ENCODE results near the gene DGKI.

DGKI gene

DNA sequence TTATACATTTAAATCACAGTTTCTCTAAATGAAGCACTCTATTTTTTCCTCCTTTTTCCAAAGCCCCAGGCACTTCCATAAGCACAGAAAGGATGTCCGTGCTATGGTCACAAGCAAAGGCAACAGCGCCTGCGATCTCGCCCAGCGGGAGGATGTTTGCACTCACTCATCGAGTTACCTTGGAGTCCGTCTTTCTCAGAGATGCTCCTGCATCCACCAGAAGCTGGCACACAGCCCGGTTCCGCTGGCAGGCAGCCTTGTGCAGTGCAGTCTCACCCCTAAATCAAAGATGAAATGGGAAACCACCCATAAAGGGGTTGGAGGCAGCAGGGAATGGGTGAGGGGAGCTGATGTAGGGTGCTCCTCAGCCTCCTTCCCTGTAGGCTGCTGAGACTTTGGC is 451.4 kb downstream of the DGKI start:
- no peak for DNase-seq

DNA sequence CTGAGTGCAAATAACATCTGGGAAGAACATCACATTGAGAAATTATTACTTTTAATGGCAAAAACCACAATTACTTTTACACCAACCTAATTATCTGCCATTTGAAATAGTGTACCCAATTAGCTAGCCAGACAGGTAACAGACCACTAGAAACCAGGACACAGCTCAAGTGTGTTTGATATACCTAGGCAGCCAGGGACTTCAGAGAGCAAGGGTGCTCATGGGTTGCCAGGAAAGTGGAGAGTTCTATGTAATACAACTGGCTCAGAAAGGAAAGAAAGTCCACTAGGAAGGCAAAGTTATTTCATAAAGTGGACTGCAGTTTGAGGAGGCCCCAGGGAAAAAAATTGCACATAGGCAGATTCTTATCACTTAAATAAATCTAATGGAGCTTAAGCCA is 453.2 kb downstream of the DGKI start:
- no peak for DNase-seq

DNA sequence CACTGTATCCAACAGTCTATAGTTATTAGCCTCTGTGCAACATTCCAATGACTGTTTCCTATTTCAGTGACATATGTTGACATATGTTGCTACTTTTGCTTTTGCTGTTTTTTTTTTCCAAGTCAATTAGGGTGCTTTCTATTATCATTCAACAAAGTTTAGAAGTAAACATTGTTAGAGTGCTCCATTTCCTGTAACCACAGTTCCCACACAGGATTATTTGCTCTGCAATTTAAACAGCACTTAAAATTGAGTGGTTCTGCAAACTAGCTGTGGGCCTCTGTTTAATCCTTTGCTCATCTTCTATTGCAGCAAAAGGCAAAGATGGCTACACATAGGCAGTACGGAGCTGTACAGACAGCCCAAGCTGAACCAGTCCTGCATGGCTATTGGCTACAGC is 456.7 kb downstream of the DGKI start:
- no peak for DNase-seq

DNA sequence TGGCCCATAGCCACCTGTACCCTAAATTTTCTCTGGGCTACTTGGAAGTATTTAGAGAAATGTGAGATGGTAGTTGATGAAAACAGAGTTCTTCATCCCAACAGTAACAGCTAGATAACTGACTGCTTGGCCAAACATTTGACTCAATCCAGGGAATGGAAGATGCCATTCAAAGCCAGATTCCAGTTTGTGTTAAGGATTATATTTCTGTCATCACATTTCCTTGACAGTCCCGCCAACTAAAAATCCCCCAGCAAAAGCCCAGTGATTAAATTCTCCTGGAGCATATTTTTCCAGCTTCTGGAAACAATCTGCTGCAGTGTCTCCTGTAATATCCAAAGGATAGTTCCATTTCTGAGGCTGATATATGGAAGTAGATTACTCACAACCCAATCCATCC is 457.9 kb downstream of the DGKI start:
- DNase-seq = no peak

DNA sequence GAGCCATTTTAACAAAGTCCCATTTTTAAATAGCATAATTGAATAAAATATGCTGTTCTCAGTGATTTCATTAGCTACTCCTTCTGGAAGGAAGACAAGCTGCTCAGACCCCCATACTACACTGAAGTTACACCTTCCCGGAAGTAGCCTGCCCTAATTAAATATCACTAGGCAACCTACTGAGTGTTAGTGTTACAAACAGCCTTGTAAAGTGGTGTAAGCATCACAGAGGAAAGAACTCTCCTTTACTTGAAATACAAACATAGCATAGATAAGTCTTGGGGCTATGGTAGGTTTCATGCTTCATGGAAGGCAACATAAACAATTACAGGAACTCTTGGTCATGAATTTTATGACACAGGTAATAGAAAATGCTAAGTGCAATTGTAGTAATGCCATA is 459.8 kb downstream of the DGKI start:
- DNase-seq = no peak

DNA sequence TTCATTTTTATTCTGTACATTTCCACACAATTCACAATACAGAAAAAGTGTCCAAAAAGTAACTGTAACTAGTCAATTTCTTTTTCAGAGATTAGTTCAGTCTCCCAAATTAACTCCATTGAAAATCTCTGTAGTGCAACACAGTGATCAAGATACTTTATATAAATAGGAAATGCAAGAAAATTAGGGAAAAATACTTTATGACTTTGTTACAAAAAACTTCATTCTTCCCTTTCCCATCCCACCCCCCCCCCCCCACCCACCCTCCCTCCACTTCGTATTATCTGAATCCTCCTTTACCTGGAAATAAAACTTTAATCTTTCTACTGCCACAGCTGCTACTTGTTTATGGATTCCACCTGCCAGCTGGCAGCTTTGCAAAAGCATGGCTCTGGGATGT is 465.7 kb downstream of the DGKI start:
- DNase-seq = no peak

DNA sequence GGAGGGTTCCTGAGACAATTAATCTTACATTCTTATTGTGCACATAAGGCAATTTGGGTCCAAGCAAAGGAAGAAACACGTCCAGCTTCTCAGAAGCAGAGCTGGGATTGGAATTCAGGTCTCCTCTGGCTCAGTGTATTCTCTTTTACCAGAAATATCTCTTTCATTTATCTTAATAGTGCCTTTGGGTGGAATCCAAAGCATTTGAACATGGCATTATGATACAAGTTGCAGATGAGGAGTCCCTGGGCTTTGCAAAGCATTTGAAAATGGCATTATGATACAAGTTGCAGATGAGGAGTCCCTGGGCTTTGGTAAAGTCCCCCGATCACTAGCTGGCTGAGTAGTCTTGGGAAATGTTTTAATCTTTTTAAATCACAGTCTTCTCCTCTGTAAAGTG is 473.3 kb downstream of the DGKI start:
- DNase-seq = no peak

DNA sequence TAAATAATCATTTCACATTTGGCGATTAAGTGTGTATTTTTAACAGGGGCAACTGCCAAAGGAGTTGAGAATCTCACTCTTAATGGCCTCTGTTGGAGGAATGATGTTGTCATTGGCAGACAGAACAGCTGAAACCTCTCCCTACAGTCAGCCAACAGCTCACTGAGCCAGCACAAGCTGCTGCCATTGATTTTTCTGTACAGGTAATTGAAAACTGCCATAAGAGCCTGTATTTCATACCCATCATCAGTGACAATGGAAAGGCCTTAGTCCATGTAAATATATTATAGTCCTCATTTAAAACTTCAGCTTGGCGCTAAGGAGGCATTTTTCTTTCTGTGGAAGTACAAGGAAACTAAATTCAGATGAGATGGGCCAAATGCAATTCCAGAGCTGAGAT is 475.2 kb downstream of the DGKI start:
- no peak for DNase-seq

DNA sequence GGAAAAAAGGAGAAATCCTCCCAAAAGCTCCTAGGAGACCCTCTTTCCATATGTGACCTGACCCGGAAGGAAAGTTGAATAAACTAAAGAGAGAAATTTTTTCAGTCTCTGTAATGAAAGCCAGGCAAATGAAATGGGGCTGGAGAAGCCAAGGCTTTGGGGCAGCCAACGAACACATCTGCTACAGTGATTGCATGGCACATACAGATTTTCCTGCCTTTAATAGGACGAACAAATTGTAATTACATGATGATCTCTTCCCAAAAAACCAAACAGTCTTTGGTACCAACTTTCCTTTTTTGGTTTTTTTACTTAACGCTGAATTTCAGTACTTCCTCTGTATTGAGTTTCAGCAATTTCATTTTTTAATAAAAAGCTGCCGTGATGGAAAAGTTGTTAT is 479.8 kb downstream of the DGKI start:
- no peak for DNase-seq

DNA sequence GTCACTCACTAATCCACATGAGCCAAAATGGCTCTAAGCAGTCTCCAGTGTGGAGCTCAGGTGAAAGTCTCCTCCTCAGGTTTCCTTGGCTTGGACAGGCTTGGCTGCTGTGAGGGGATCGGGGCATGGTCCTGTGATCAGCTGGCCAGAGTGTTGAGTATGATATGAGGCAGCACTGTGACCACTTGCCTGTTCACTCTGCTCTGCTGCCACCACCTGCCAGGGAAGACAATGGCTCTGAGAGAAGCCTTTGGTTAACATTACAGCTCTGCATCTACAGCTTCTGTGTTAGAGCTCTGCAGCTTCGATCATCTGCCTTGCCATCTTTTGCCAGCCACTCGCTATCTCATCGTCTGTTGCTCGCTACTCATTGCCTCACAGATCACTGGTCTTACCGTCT is 483.1 kb downstream of the DGKI start:
- DNase-seq = no peak

DNA sequence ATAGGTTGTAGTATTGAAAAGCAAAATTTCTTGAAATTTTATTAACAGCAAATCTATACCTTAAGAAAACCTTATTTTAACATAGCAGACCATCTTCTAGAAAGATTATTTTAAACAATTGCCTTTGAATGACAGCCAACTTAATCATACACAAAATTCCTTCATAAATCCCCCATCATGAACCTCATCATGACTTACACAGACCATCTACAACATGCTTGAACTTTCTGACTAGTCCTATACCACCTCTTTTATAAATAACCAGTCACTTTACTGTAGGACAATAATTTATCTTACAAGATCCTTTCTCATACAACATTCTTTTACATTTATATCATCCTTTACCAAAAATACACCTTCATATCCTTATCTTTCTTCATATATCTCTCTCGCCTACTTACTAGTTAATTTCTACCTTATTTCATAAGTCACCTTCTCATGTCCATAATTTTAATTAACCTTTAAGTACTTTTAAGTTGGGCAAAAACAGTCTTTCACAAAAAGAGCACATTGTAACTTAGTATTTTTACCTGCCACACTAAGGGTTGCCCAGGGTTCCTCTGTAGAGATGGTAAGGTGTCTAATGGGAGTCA is 486.6 kb downstream of the DGKI start:
- DNase-seq = no peak

DNA sequence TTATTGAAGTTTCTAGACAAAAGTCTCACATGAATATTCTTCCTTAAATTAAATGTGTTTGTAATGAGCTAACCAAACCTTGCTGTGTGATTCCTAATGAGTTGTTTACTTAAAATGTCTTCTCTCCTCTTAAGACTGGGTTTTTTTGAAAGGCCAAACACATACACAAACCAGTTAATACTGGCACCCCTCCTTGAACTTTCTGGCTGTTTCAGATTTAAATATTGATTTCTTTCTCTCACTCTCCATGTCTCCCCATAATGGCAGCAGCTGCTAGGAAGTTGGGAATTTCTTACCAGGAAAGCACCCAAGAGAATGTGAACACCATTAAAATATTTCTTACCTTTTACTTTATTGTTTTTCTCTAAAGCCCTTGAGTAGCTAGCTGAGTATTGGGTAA is 491.8 kb downstream of the DGKI start:
- DNase-seq = no peak

DNA sequence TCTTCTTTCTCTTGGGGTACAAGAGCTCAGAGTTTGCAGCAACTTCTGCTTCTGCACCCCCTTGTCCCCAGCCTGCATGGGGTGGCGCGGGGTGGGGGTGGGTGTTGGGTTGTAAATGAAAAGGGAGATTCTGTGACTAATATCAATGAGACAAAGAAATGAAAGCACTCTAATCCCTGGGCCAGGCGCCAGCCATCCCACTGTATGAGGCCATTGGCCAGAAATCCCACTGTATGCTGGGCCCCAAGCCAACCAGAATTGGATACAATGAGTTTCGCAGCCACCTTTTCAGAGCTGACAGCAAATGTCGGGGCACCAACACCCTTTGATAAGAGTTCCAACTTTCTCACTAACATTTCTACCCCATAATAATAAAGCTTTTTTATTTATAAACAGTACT is 492.4 kb downstream of the DGKI start:
- no peak for DNase-seq

DNA sequence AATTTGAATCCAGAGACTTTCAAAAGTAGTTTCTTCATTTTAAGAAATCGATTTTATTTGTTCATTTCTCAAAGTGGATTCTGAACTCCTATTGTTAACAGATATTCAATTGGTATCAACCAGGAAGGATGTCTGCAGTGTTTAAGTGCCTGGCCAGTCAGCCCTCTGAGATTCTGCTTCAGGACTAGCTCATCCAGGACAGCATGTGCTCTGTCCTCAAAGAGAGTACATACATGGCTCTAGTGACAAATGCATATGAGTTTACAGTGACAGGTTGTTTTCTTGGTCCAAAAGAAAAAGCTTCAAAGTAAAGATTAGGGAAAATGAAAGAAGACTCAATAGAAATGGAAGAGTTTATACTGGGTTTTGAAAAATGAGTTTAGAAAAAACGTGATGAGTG is 494.8 kb downstream of the DGKI start:
- DNase-seq = no peak

DNA sequence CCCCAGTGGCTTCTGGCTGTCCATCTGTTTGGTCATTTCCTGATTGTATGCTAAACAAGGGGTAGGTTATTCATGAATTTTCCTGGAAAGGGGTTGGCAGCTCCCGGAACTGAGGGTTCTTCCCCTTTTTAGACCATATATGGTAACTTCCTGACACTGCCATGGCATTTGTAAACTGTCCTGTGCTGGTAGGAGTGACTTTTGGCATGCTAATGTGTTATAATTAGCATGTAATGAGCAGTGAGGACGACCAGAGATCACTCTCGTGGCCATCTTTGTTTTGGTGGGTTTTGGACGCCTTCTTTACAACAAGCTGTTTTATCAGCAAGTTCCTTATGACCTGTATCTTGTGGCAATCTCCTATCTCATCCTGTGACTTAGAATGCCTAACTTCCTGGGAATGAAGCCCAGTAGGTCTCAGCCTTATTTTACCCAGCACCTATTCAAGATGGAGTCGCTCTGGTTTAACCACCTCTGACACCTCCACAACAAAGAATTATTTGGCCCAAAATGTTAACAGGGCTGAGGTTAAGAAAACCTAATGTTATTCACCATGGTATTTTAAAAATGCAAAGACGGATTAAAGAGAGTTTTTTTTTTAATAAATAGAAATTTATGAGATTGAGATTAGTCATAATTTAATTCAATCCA is 500.9 kb downstream of the DGKI start:
- no peak for DNase-seq

DNA sequence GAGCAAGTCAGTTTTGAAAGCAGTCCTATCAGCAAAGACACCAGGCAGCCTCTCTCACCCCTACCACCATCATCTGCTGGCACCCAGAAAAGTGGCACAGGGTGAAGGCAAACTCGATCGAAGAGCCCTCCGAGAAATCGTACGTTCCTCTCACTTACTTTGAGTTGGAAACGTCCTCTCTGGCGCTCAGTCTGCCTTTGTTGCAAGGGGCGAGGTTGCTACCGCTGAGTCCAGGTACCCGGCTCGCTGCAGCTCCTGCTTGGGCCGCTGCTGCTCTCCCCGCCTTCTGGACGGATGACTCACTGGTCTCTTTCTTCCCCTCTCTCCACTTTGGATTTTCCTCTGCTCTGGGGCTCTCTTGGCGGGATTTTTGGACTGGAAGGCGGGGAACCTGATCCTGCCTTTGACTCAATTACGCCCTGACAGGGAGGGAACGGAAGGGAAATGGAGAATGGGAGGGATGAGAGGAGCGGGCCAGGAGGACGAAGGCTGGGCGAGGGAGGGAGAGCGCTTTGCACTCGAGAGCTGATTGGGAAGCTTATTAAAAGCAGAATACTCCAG is 503.4 kb downstream of the DGKI start, which contains the start of gene PTN:
PTN (minus strand) TSS at position 453 of the 561 bp plus-strand sequence. CDS start 88,760 bp downstream, outside the sequence.
- no peak for DNase-seq

DNA sequence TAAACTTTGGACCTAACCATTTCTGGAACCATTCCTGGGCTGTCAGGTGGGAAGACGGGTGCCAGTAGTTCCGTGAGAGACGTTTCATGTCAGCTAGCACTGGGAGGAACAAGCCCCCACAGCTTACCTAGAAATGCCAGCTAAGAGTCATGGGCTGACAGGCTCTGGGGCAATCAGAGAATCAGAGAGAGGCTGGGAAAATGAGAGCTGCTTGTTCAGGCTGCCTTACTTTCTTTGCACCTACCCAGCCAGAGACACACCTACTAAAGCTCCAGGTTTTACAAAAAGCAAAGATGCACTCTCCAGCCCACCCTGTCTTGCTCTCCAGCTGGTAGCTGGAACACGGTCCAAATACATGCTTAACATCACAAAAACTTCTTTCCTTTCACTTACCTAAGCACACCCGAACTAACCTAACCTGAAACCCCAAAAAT is 503.9 kb downstream of the DGKI start:
- DNase-seq = no peak

DNA sequence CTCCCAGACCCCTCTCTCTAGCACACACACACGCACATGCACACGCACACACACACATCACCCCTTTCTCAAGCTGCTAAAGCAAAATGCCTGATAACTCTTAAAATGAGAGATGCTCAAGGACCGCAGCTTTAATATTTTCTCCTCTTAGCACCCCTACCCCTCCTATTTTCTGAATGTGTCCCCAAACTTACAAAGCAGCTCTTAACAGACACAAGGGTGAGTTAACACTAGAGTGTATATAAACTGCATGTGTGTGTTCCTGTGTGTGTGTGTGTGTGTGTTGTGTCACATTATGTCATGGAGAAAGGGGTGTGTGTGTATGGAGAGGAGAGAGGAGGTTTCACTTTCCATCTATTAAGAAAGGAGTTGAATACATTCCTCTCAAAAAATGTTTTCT is 504.5 kb downstream of the DGKI start:
- no peak for DNase-seq

DNA sequence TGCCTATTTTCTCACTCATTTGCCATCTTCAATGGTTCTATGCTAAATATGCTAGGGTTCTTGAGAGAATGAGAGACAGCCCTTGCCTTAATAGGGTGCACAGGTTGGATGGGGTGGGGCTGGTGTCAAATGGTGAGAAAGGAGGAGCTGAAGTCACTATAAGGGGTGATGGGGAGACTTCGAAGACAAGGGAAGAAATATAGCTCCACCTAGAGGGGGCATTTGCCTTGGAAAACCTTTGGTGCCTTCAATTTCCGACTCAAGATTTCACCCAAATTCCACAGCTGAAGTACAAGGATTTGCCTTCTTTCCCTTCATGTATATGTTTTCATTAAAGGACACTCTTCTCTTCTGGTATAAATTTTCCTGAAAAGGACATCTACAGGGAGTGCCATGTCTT is 508.9 kb downstream of the DGKI start:
- DNase-seq = no peak

DNA sequence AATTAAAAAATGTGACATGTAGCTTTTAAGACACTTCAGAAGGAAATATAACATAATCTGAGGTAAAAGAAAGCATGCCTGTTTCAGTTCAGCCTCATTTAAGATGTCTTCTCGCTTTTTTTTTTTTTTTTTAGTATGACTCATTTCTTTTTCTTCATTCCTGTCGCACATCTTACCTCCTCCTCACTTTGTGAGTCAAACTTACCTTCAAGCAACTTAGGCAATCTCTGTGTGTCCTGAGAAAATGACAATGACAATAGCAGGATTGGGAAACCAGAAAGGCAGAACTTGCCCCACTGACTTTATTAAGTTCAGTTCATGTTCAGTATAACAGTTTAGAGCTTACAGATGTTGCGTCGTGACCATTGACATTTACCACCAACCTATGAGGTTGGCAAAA is 511.0 kb downstream of the DGKI start:
- no peak for DNase-seq

DNA sequence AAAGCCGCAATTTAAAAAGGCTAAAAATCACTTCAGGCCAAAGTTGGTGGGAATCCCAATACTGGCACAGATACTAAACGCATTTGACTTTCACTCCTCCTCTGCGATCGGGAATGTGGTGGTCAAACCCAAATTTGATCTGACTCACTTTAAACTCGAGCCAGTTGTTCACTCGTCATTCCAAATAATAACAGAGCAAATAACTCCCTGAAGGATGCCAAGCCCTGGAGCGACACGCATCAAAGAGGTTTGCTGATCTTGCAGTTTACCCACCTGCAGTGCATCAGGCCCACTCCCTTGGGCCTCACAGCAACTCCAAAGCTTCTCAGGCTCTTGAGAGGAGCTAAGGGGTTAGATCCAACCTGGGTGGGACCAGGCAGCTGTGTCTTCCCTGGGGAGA is 515.4 kb downstream of the DGKI start:
- DNase-seq = no peak
